C4-2B (cell line): ENCODE measurements around the gene SERPINH1.
"Not testable (repeated sequence)": the region's sequence is repeated elsewhere in the genome, so short reads cannot be mapped to it uniquely, and the experiment has no call there.

Experiments used
- ZFX ChIP-seq: fragments of 450-650 bp; IDR thresholded peaks from 2 replicates; pipeline ENCODE4 v1.6.1; 2017
- TF ChIP-seq, protein P1 (sequence below): fragments of 450-650 bp; conservative IDR thresholded peaks from 2 replicates; pipeline ENCODE4 v1.5.1; 2017; ENCODE audit warnings: mild to moderate bottlenecking

DNA sequence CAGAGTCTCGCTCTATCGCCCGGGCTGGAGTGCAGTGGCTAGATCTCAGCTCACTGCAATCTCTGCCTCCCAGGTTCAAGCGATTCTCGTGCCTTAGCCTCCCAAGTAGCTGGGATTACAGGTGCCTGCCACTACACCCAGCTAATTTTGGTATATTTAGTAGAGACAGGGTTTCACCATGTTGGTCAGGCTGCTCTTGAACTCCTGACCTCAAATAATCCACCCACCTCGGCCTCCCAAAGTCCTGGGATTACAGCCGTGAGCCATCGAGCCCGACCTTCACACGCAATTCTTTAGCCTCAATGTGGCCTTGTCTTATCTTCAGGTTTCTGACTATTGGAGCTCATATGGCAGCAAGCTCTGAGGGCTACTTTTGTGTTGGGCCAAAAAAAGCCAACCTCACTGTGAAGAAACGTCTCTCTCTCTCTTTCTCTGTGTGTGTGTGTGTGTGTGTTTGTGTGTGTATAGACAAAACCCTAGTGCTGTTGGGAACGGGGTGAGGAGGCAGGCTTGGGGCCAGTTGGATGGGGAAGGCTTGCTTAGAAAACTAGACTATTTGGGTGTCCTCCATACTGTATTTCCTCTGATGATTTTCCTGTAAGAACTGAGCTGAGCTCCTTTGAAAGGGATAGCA lies 22.7 kb downstream of the SERPINH1 start:
- TF ChIP-seq, protein P1, sequence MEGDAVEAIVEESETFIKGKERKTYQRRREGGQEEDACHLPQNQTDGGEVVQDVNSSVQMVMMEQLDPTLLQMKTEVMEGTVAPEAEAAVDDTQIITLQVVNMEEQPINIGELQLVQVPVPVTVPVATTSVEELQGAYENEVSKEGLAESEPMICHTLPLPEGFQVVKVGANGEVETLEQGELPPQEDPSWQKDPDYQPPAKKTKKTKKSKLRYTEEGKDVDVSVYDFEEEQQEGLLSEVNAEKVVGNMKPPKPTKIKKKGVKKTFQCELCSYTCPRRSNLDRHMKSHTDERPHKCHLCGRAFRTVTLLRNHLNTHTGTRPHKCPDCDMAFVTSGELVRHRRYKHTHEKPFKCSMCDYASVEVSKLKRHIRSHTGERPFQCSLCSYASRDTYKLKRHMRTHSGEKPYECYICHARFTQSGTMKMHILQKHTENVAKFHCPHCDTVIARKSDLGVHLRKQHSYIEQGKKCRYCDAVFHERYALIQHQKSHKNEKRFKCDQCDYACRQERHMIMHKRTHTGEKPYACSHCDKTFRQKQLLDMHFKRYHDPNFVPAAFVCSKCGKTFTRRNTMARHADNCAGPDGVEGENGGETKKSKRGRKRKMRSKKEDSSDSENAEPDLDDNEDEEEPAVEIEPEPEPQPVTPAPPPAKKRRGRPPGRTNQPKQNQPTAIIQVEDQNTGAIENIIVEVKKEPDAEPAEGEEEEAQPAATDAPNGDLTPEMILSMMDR, result not testable (repeated sequence)
- not testable (repeated sequence) for TF ChIP-seq ZFX
